ENCODE measurements around the gene GADD45A. TPM values are rescaled to one million over a fixed set of nuclear protein-coding genes. Genes with fewer than 3 reads are reported as not detected.

The GADD45A gene
- total and polyA plus RNA-seq, 4 donors: 26.3 to 57.9 (median 33.4) TPM

GRCh38 chr1:67701876-67702275, 16.9 kb downstream of the GADD45A start (continued):
- no peak for TF ChIP-seq CTCF (IDR thresholded peaks at IDR 0.05; ENCODE audit: low read depth, low read length, missing input control)
- no peak for TF ChIP-seq TAF1 (conservative IDR thresholded peaks at IDR 0.05)
- TF ChIP-seq GABPA (IDR thresholded peaks at IDR 0.05 in 1 of 2, conservative IDR thresholded peaks at IDR 0.05 in 1 of 2): no peak
- TF ChIP-seq HNF4A (conservative IDR thresholded peaks at IDR 0.05): no peak
- TF ChIP-seq RAD21 (IDR thresholded peaks at IDR 0.05): no peak

GRCh38 chr1:67704351-67704750, 19.4 kb downstream of the GADD45A start:
- no peaks in the 10 kb centered on the region for H3K4me1 ChIP-seq (ENCODE audit: control insufficient read depth in 4 of 4, insufficient read depth in 4 of 4, low read length in 3 of 4)
- DNase-seq (ENCODE audit: low spot score): no peak
- WGBS: 94% methylated on average over 3 of the region's 3 CpGs
- H3K9ac ChIP-seq (ENCODE audit: low read depth in 1 of 2, low read length in 2 of 2): no peak overlapping the region
- H3K36me3 ChIP-seq (ENCODE audit: control insufficient read depth in 4 of 4, insufficient read depth in 3 of 4, low read depth in 1 of 4, low read length in 3 of 4): peaks cover 0 to 14% (median 6%) of the 10 kb centered on the region in 4 donors
- no peak for TF ChIP-seq MAX (IDR thresholded peaks at IDR 0.05)
- TF ChIP-seq CTCF (IDR thresholded peaks at IDR 0.05; ENCODE audit: low read depth, low read length, missing input control): no peak
- no peak for TF ChIP-seq RAD21 (IDR thresholded peaks at IDR 0.05)
- no peak for TF ChIP-seq GABPA (IDR thresholded peaks at IDR 0.05 in 1 of 2, conservative IDR thresholded peaks at IDR 0.05 in 1 of 2)
- no peak for TF ChIP-seq JUND (IDR thresholded peaks at IDR 0.05)
- no peak for TF ChIP-seq SP1 (IDR thresholded peaks at IDR 0.05)
- no peak for TF ChIP-seq FOXA1 (IDR thresholded peaks at IDR 0.05)
- no peak for TF ChIP-seq TAF1 (conservative IDR thresholded peaks at IDR 0.05)
- TF ChIP-seq HNF4A (conservative IDR thresholded peaks at IDR 0.05): no peak
- TF ChIP-seq REST (IDR thresholded peaks at IDR 0.05): no peak
- TF ChIP-seq FOXA2 (IDR thresholded peaks at IDR 0.05): no peak
- no peak overlapping the region for H3K27ac ChIP-seq (ENCODE audit: low read depth in 1 of 2, low read length in 2 of 2)
- no peaks in the 10 kb centered on the region for H3K27me3 ChIP-seq (ENCODE audit: control insufficient read depth in 4 of 4, insufficient read depth in 4 of 4, low read length in 3 of 4)
- H3K9me3 ChIP-seq (ENCODE audit: control insufficient read depth in 4 of 4, low read length in 3 of 4): no peaks in the 10 kb centered on the region
- no peak overlapping the region for H3K4me3 ChIP-seq (ENCODE audit: low read depth in 1 of 3, low read length in 3 of 3)
